Measurements from ENCODE around the gene VDR.

The VDR gene

GRCh38 chr12:47854531-47854930 is 50.3 kb downstream of the VDR start:
- H3K9ac ChIP-seq (ENCODE audit: low read length), result no peak overlapping the region
- no peak overlapping the region for H2AFZ ChIP-seq (ENCODE audit: low read depth, low read length)
- H2BK12ac ChIP-seq (ENCODE audit: low read length in 2 of 2), result no peak overlapping the region
- no peaks in the 10 kb centered on the region for H3K4me1 ChIP-seq (ENCODE audit: control insufficient read depth, insufficient read depth, low read depth, low read length)
- no peak overlapping the region for H3K4ac ChIP-seq (ENCODE audit: low read depth in 1 of 2, low read length in 2 of 2)
- DNase-seq, result no peak
- H4K91ac ChIP-seq (ENCODE audit: low read length), result no peak overlapping the region
- H3K14ac ChIP-seq (ENCODE audit: low read length in 2 of 2), result no peak overlapping the region
- H3K36me3 ChIP-seq (ENCODE audit: control insufficient read depth in 1 of 2, insufficient read depth in 2 of 2, low read depth in 1 of 2, low read length in 2 of 2), result peaks cover 3 to 83% of the 10 kb centered on the region in 2 experiments
- H4K8ac ChIP-seq (ENCODE audit: low read length), result no peak overlapping the region
- H2BK120ac ChIP-seq (ENCODE audit: low read depth, low read length), result no peak overlapping the region
- no peaks in the 10 kb centered on the region for H3K27me3 ChIP-seq (ENCODE audit: control insufficient read depth in 1 of 2, insufficient read depth in 1 of 2, low read length in 2 of 2)
- no peak overlapping the region for H2BK15ac ChIP-seq (ENCODE audit: low read depth, poor library complexity, severe bottlenecking)
- H3K23ac ChIP-seq (ENCODE audit: low read length in 2 of 2), result no peak overlapping the region
- H3K18ac ChIP-seq (ENCODE audit: low read depth in 1 of 2, low read length in 2 of 2), result no peak overlapping the region
- no peak overlapping the region for H2BK5ac ChIP-seq (ENCODE audit: low read depth, low read length, poor library complexity, severe bottlenecking)
- H3K4me2 ChIP-seq (ENCODE audit: low read length, poor library complexity, severe bottlenecking), result no peak overlapping the region
- H2AK5ac ChIP-seq (ENCODE audit: low read length, severe bottlenecking), result no peak overlapping the region
- no peak overlapping the region for H3K4me3 ChIP-seq (ENCODE audit: insufficient read depth in 1 of 2, low read depth in 1 of 2, low read length in 2 of 2)
- no peaks in the 10 kb centered on the region for H3K9me3 ChIP-seq (ENCODE audit: control insufficient read depth, low read length)
- no peak overlapping the region for H3K27ac ChIP-seq (ENCODE audit: low read length, poor library complexity, severe bottlenecking)
- no peaks in the 10 kb centered on the region for H3K79me1 ChIP-seq (replicated peaks; ENCODE audit: low read length, poor library complexity, severe bottlenecking)
- 97% methylated on average over 5 of the region's 5 CpGs for whole genome bisulfite sequencing

GRCh38 chr12:47852096-47852571 is 52.7 kb downstream of the VDR start:
- H3K4me2 ChIP-seq (ENCODE audit: low read length, poor library complexity, severe bottlenecking), result no peak overlapping the region
- no peak overlapping the region for H4K8ac ChIP-seq (ENCODE audit: low read length)
- 66% methylated on average over 9 of the region's 10 CpGs for WGBS
- H3K4me3 ChIP-seq (ENCODE audit: insufficient read depth in 1 of 2, low read depth in 1 of 2, low read length in 2 of 2), result no peak overlapping the region
- peak overlapping the region; percentile 19 for H2AFZ ChIP-seq (ENCODE audit: low read depth, low read length)
- H3K18ac ChIP-seq (ENCODE audit: low read depth in 1 of 2, low read length in 2 of 2), result peak overlapping the region; percentile 67 to 69
- H4K91ac ChIP-seq (ENCODE audit: low read length), result no peak overlapping the region
- no peak overlapping the region for H2BK15ac ChIP-seq (ENCODE audit: low read depth, poor library complexity, severe bottlenecking)
- no peak overlapping the region for H3K9ac ChIP-seq (ENCODE audit: low read length)
- DNase-seq, result no peak
- no peak overlapping the region for H2BK120ac ChIP-seq (ENCODE audit: low read depth, low read length)
- H3K9me3 ChIP-seq (ENCODE audit: control insufficient read depth, low read length), result no peaks in the 10 kb centered on the region
- no peak overlapping the region for H3K4ac ChIP-seq (ENCODE audit: low read depth in 1 of 2, low read length in 2 of 2)
- H3K23ac ChIP-seq (ENCODE audit: low read length in 2 of 2), result no peak overlapping the region
- no peak overlapping the region for H2BK5ac ChIP-seq (ENCODE audit: low read depth, low read length, poor library complexity, severe bottlenecking)
- H3K14ac ChIP-seq (ENCODE audit: low read length in 2 of 2), result no peak overlapping the region
- no peaks in the 10 kb centered on the region for H3K27me3 ChIP-seq (ENCODE audit: control insufficient read depth in 1 of 2, insufficient read depth in 1 of 2, low read length in 2 of 2)
- H2BK12ac ChIP-seq (ENCODE audit: low read length in 2 of 2), result no peak overlapping the region
- H2AK5ac ChIP-seq (ENCODE audit: low read length, severe bottlenecking), result no peak overlapping the region
- H3K36me3 ChIP-seq (ENCODE audit: control insufficient read depth in 1 of 2, insufficient read depth in 2 of 2, low read depth in 1 of 2, low read length in 2 of 2), result peaks cover 3 to 75% of the 10 kb centered on the region in 2 experiments
- H3K79me1 ChIP-seq (replicated peaks; ENCODE audit: low read length, poor library complexity, severe bottlenecking), result no peaks in the 10 kb centered on the region
- no peak overlapping the region for H3K27ac ChIP-seq (ENCODE audit: low read length, poor library complexity, severe bottlenecking)
- H3K4me1 ChIP-seq (ENCODE audit: control insufficient read depth, insufficient read depth, low read depth, low read length), result no peaks in the 10 kb centered on the region

GRCh38 chr12:47851303-47851952 is 53.4 kb downstream of the VDR start:
- H2AFZ ChIP-seq (ENCODE audit: low read depth, low read length), result no peak overlapping the region
- no peak overlapping the region for H2BK5ac ChIP-seq (ENCODE audit: low read depth, low read length, poor library complexity, severe bottlenecking)
- no peak overlapping the region for H3K27ac ChIP-seq (ENCODE audit: low read length, poor library complexity, severe bottlenecking)
- DNase-seq, result no peak
- H2BK15ac ChIP-seq (ENCODE audit: low read depth, poor library complexity, severe bottlenecking), result no peak overlapping the region
- H4K8ac ChIP-seq (ENCODE audit: low read length), result peak overlapping the region; percentile 78
- peak overlapping the region; percentile 71 for H2BK120ac ChIP-seq (ENCODE audit: low read depth, low read length)
- no peak overlapping the region for H2AK5ac ChIP-seq (ENCODE audit: low read length, severe bottlenecking)
- no peaks in the 10 kb centered on the region for H3K79me1 ChIP-seq (replicated peaks; ENCODE audit: low read length, poor library complexity, severe bottlenecking)
- peak overlapping the region in 1 of 2 experiments; percentile 53 for H3K14ac ChIP-seq (ENCODE audit: low read length in 2 of 2)
- H3K9me3 ChIP-seq (ENCODE audit: control insufficient read depth, low read length), result no peaks in the 10 kb centered on the region
- no peaks in the 10 kb centered on the region for H3K27me3 ChIP-seq (ENCODE audit: control insufficient read depth in 1 of 2, insufficient read depth in 1 of 2, low read length in 2 of 2)
- H3K23ac ChIP-seq (ENCODE audit: low read length in 2 of 2), result no peak overlapping the region
- H4K91ac ChIP-seq (ENCODE audit: low read length), result peak overlapping the region; percentile 90
- WGBS, result 66% methylated on average over 3 of the region's 3 CpGs
- peaks cover 0 to 75% of the 10 kb centered on the region in 2 experiments for H3K36me3 ChIP-seq (ENCODE audit: control insufficient read depth in 1 of 2, insufficient read depth in 2 of 2, low read depth in 1 of 2, low read length in 2 of 2)
- H3K4me1 ChIP-seq (ENCODE audit: control insufficient read depth, insufficient read depth, low read depth, low read length), result no peaks in the 10 kb centered on the region
- peak overlapping the region; percentile 24 to 76 for H3K4ac ChIP-seq (ENCODE audit: low read depth in 1 of 2, low read length in 2 of 2)
- H2BK12ac ChIP-seq (ENCODE audit: low read length in 2 of 2), result peak overlapping the region; percentile 79 to 97
- H3K18ac ChIP-seq (ENCODE audit: low read depth in 1 of 2, low read length in 2 of 2), result peak overlapping the region; percentile 67 to 69
- no peak overlapping the region for H3K4me3 ChIP-seq (ENCODE audit: insufficient read depth in 1 of 2, low read depth in 1 of 2, low read length in 2 of 2)
- no peak overlapping the region for H3K9ac ChIP-seq (ENCODE audit: low read length)
- H3K4me2 ChIP-seq (ENCODE audit: low read length, poor library complexity, severe bottlenecking), result no peak overlapping the region

- no peak overlapping the region for H2AK5ac ChIP-seq (ENCODE audit: low read length, severe bottlenecking)
- H3K9ac ChIP-seq (ENCODE audit: low read length), result no peak overlapping the region
- no peak overlapping the region for H3K23ac ChIP-seq (ENCODE audit: low read length in 2 of 2)
- no peak overlapping the region for H4K91ac ChIP-seq (ENCODE audit: low read length)
- H3K4me3 ChIP-seq (ENCODE audit: insufficient read depth in 1 of 2, low read depth in 1 of 2, low read length in 2 of 2), result no peak overlapping the region
- DNase-seq, result peak; percentile 79
- H4K8ac ChIP-seq (ENCODE audit: low read length), result peak overlapping the region; percentile 10
- peak overlapping the region; percentile 6 for H2AFZ ChIP-seq (ENCODE audit: low read depth, low read length)
- H3K14ac ChIP-seq (ENCODE audit: low read length in 2 of 2), result no peak overlapping the region
- 15% methylated on average over 11 of the region's 12 CpGs for WGBS
- no peaks in the 10 kb centered on the region for H3K79me1 ChIP-seq (replicated peaks; ENCODE audit: low read length, poor library complexity, severe bottlenecking)
- H3K36me3 ChIP-seq (ENCODE audit: control insufficient read depth in 1 of 2, insufficient read depth in 2 of 2, low read depth in 1 of 2, low read length in 2 of 2), result peaks cover 4 to 75% of the 10 kb centered on the region in 2 experiments
- H3K27me3 ChIP-seq (ENCODE audit: control insufficient read depth in 1 of 2, insufficient read depth in 1 of 2, low read length in 2 of 2), result no peaks in the 10 kb centered on the region
- H2BK5ac ChIP-seq (ENCODE audit: low read depth, low read length, poor library complexity, severe bottlenecking), result no peak overlapping the region
- peak overlapping the region; percentile 4 to 67 for H3K18ac ChIP-seq (ENCODE audit: low read depth in 1 of 2, low read length in 2 of 2)
- H3K4me2 ChIP-seq (ENCODE audit: low read length, poor library complexity, severe bottlenecking), result no peak overlapping the region
- no peaks in the 10 kb centered on the region for H3K9me3 ChIP-seq (ENCODE audit: control insufficient read depth, low read length)
- peak overlapping the region; percentile 72 to 97 for H2BK12ac ChIP-seq (ENCODE audit: low read length in 2 of 2)
- H2BK15ac ChIP-seq (ENCODE audit: low read depth, poor library complexity, severe bottlenecking), result no peak overlapping the region
- H3K4ac ChIP-seq (ENCODE audit: low read depth in 1 of 2, low read length in 2 of 2), result no peak overlapping the region
- H2BK120ac ChIP-seq (ENCODE audit: low read depth, low read length), result peak overlapping the region; percentile 29
- H3K4me1 ChIP-seq (ENCODE audit: control insufficient read depth, insufficient read depth, low read depth, low read length), result no peaks in the 10 kb centered on the region
- H3K27ac ChIP-seq (ENCODE audit: low read length, poor library complexity, severe bottlenecking), result no peak overlapping the region
Measured at GRCh38 chr12:47850153-47851084, 54.4 kb downstream of the VDR start.
